ENCODE measurements around the gene DENND1A.
"Not testable (repeated sequence)": the region's sequence is repeated elsewhere in the genome, so short reads cannot be mapped to it uniquely, and the experiment has no call there.

The DENND1A gene

GRCh38 chr9:123728571-123728970 lies 201.4 kb downstream of the DENND1A start:
- DNase-seq (ENCODE audit: low read depth): not testable (repeated sequence)

DNA sequence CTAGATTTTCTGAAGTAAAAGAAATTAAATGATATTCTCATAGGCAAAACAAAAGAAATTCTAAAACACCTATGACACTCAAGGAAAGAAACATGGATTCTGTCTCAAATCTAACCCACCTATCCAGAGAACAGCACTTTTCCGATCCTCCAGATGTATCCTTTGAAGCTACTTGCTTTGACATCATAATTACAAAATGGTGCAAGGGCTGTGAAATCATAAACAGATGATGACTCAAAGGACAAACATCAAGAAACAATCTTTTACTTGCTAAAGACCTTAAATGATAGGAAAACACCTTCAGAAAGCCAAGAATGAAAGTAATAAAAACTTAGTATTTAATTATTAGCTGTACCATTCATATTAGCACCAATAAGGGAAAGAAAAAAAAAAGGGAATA lies 202.6 kb downstream of the DENND1A start:
- no peak for DNase-seq (ENCODE audit: low read depth)

- no peak for DNase-seq (ENCODE audit: low read depth)
These were observed 204.5 kb downstream of the DENND1A start for GRCh38 chr9:123725389-123725788.

DNA sequence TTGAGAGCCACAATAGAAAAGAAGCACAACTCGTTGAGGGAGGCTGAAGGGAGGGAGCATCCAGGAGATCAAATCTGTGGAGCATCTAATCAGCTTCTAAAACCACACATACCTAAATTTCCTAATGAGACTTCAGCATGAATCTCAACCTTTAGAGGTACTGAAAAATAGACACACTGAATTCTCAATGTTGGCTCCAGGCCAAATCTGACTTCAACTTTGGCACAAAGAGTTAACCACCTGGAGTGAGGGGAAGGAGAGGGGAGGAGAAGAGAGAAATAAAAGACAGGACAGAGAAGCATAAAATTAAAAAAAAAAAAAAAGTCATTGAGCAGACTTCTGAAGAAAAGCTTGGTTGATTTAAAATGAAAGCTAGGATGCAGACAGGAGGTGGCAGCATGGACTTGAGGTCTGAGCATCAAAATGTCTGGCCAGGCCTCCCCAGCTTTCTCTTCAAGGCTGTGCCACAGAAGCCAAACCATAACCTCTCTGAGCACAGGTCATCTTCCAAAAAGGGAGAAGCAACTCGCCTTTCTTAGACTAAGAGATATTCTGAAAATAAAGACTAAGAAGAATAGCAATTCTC lies 205.6 kb downstream of the DENND1A start:
- no peak for DNase-seq (ENCODE audit: low read depth)

DNA sequence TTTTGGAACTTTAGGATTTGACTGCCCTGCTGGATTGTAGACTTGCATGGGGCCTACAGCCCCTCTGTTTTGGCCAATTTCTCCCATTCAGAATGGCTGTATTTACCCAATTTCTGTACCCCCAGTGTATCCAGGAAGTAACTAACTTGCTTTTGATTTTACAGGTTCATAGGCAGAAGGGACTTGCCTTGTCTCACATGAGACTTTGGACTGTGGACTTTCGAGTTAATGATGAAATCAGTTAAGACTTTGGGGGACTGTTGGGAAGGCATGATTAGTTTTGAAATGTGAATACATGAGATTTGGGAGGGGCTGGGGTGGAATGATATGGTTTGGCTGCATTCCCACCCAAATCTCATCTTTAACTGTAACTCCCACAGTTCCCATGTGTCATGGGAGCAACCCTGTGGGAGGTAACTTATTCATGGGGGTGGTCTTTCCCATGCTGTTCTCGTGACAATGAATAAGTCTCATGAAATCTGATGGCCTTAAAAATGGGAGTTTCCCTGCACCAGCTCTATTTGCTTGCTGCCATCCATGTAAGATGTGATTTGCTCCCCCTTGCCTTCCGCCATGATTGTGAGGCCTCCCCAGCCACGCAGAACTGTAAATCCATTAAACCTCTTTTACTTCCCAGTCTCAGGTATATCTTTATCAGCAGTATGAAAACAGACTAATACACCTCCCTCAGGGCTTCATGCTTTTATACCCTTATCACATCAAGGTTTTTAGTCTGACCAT lies 206.6 kb downstream of the DENND1A start:
- no peak for DNase-seq (ENCODE audit: low read depth)

DNA sequence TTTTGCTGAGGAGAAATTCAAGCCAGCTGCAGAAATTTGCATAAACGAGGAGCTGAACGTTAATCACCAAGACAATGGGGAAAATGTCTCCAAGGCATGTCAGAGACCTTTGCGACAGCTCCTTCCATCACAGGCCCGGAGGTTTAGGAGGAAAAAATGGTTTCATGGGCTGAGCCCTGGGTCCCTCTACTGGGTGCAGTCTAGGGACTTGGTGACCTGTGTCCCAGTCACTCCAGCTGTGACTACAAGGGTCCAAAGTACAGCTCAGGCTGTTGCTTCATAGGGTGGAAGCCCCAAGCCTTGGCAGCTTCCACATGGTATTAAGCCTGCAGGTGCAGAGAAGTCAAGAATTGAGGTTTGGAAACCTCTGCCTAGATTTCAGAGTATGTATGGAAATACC lies 207.5 kb downstream of the DENND1A start:
- no peak for DNase-seq (ENCODE audit: low read depth)

- DNase-seq (ENCODE audit: low read depth): no peak
These were observed 211.7 kb downstream of the DENND1A start for GRCh38 chr9:123718188-123718587.

- no peak for DNase-seq (ENCODE audit: low read depth)
These were observed 212.2 kb downstream of the DENND1A start for GRCh38 chr9:123717581-123718175.

- DNase-seq (ENCODE audit: low read depth): no peak
These were observed 213.5 kb downstream of the DENND1A start for GRCh38 chr9:123716339-123716945.

DNA sequence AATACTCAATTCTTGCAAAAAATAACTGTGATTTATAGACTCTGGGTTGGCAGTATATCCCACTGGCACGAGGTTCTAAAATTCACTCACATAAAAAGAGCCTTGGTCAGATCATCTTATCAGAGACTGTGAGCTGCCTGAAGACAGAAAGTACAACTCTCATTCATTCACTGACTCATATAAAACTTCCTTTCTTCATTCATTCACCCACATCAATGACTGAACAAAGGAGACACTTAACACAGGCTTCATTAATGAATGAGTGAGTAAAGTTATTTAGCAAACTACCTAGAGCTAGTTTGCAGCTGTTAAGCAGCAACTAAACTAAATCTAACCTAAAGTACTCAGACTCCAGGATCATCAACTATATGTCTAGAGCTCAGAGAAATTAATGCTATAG lies 214.7 kb downstream of the DENND1A start:
- no peak for DNase-seq (ENCODE audit: low read depth)

DNA sequence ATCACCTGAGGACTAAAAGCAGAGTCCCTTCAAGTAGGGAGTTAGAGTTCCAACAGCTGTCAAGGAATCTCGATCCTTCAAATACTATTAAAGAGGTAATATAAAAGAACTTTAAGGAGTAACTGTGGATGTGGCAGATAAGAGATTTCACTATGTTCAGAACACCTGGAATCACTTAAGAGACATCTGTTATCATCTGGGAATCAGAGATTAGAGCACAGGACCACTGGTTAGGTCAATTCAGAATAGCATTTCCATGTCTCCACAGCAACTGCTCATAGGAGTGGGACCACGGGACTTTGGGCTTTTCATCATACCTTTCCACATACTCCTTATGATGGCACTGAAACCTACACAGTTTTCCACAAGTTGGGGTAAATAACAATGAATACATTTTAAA lies 216.6 kb downstream of the DENND1A start:
- DNase-seq (ENCODE audit: low read depth): no peak

DNA sequence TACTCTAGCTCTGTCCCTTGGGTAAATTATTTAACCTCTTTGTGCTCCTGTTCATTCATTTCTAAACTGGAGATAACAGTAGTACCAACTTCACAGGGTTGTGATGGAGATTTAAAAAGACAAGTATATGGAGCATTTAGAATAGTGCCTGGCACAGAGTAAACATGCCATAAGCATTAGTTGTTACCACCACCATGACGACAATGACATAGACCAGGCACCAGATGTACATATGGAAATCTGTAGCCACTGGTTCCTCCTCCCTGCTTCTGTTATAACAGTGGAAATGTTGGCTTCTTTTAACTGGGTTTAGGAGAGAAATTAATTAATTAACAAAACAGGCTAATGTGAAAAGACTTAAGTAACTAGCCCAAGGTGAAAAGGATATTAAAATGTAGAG lies 217.5 kb downstream of the DENND1A start:
- DNase-seq (ENCODE audit: low read depth): no peak

GRCh38 chr9:123710299-123710698 lies 219.6 kb downstream of the DENND1A start:
- DNase-seq (ENCODE audit: low read depth): no peak

DNA sequence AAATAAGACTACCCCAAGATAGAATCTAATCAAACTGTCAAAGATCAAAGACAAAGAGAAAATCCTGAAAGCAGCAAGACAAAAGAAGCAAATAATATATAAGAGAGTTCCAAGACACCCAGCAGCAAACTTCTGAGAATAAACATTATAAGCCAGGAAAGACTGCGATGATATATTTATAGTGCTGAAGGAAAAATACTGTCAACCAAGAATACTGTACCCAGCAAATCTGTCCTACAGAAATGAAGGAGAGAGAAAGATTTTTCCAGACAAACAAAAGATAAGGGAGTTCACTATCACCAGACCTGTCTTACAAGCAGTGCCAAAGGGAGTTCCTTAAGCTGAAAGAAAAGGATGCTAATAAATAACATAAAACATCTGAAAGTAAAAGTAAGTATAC lies 227.4 kb downstream of the DENND1A start:
- no peak for DNase-seq (ENCODE audit: low read depth)

GRCh38 chr9:123697686-123698085 lies 232.2 kb downstream of the DENND1A start:
- no peak for DNase-seq (ENCODE audit: low read depth)

DNA sequence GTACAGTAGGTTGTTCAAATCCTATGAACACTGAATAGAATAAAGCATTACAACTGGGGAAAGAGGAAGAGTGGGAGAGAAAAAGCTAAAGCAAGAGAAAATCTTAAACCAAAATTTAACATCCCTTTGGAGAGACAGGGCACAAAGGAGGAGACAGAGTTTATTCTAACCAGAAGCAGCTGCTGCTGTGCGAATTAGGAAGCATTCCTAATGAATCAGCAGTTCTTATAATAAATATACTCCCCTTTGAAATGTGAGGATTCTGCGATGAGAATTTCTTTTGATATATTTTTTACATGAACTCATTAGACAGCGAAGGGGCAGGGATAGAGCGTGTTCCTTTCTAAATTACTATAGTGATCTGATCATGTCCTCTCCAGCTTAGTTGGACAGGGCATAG lies 233.4 kb downstream of the DENND1A start:
- no peak for DNase-seq (ENCODE audit: low read depth)

DNA sequence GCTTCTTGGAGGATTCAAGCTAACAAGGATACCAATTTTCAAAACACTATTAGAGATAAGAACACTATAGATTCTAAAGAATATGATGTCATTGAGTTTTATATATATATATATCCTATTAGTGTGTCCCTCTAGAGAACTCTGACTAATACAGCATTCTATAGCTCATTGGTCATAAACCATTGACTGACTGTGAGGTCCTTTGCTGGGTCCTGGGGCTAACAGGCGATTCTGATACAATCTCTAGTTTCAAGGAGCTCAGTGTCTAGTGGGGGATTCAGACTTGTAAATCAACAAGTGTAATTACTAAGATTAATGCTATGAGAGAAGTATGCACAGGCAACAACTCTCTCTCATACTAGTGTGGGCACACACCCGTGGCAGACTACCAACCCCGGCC lies 234.5 kb downstream of the DENND1A start:
- no peak for DNase-seq (ENCODE audit: low read depth)

- no peak for DNase-seq (ENCODE audit: low read depth)
These were observed 238.1 kb downstream of the DENND1A start for GRCh38 chr9:123691765-123692303.

DNA sequence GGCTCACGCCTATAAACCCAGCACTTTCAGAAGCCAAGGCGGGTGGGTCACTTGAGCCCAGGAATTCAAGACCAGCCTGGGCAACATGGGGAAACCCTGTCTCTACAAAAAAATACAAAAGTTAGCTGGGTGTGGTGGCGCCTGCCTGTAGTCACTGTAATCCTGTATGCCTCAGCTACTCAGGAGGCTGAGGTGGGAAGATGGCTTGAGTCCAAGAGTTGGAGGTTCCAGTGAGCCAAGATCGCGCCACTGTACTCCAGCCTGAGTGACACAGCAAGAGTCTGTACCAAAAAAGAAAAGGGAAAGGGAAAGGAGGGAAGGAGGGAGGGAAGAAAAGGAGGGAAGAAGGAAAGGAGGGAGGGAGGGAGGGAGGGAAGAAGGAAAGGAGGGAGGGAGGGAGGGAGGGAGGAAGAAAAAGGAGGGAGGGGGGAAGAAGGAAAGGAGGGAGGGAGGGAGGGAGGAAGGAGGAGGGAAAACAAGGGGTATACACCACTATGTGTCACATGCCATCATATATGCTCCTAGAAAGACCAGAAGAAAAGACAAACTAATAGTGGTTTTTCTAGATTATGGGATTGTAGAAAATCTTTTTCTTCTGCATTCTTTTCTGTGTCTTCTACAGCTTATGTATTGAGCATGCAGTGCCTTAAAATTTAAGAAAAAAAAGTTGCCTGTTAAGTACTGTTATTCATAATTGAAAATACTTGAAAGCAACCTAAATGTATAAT lies 240.1 kb downstream of the DENND1A start:
- no peak for DNase-seq (ENCODE audit: low read depth)

DNA sequence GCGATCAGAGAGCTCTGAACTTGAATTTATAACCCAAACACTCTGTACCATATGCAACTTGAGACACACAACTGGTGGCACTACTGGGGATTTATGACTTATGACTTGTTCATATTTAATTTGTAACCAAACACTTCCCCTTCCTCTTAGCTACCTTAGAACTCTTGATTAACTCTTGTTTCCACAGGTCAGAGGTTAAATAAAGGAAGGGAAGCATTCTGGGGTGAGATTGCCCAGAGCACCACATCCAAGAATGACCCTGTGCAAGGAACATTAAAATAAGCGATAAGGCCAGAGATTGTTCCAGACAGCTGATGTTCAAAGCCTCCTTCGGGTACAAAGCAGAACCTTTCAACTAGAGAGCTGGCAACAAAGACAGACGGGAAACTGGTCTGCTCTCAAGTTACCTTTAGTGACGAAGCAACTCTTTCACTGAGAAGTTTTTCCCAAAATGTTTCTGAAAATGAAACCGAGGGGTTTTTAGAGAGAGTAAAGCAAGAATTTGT lies 242.6 kb downstream of the DENND1A start:
- DNase-seq (ENCODE audit: low read depth): no peak

- no peak for DNase-seq (ENCODE audit: low read depth)
These were observed 243.1 kb downstream of the DENND1A start for GRCh38 chr9:123686829-123687192.

Measured in activated gamma-delta T cell treated with anti-CD3 and anti-CD28 coated beads, Interleukin-2, amount 50 U/mL, for 16 hours (primary cell).